GM23338 (cell line): ENCODE data around the gene DCDC1.

Source experiments
- CREB1 ChIP-seq: fragments of 250-450 bp; sonication (Bioruptor Pico); IDR thresholded peaks from 2 replicates; pipeline ENCODE4 v1.5.0; 2020; ENCODE audit warnings: low read depth, mild to moderate bottlenecking, moderate library complexity
- CTCF ChIP-seq, 2 experiments: fragments of 200-600 bp in 1 of 2; sonication (generic) in 1 of 2; conservative IDR thresholded peaks; 2 replicates each; pipeline versions ENCODE4 v1.5.1 to v1.6.1; 2016 to 2017; ENCODE audit warnings: antibody characterized with exemption in 2 of 2, low read depth in 2 of 2, mild to moderate bottlenecking in 2 of 2, moderate library complexity in 1 of 2
- EZH2 ChIP-seq: fragments of 200-600 bp; sonication (generic); IDR thresholded peaks from one replicate; pipeline ENCODE4 v1.8.0; 2017; ENCODE audit warnings: antibody characterized with exemption, mild to moderate bottlenecking, low read depth; ENCODE audit not compliant: unreplicated experiment
- EZH2phosphoT487 ChIP-seq: fragments of 200-600 bp; sonication (generic); IDR thresholded peaks from one replicate; pipeline ENCODE4 v1.8.1; 2018; ENCODE audit warnings: antibody characterized with exemption; ENCODE audit not compliant: unreplicated experiment
- JUNB ChIP-seq: IDR thresholded peaks from one replicate; pipeline ENCODE4 v1.6.1; 2016; ENCODE audit warnings: antibody characterized with exemption; ENCODE audit not compliant: unreplicated experiment
- POLR2AphosphoS5 ChIP-seq: IDR thresholded peaks from 2 replicates; pipeline ENCODE4 v1.6.1; 2016; ENCODE audit warnings: antibody characterized with exemption, low read depth

GRCh38 chr11:31369348-31370329 is at the start of gene DCDC1, which contains the start of gene DNAJC24:
- TF ChIP-seq CTCF (conservative IDR thresholded peaks at IDR 0.05; ENCODE audit: low read depth in 2 of 2) (no peak), JUNB (no peak), CREB1 (CRISPR knock-in tag) (peak; percentile 76), POLR2AphosphoS5 (peak; percentile 85), EZH2 (no peak), EZH2phosphoT487 (no peak)
